SU-DHL-6 (cell line): ENCODE data around the gene CRTAC1.

Experiments used
- H2AFZ ChIP-seq: fragments of 200-600 bp; sonication (generic); 2 replicates; pipeline ENCODE4 v1.6.1; 2014; ENCODE audit warnings: low read depth, mild to moderate bottlenecking, moderate library complexity, mixed read lengths, antibody characterized with exemption, low read length; ENCODE audit not compliant: severe bottlenecking
- H3F3A ChIP-seq: fragments of 200-600 bp; shearing (Covaris generic); 2 replicates; pipeline ENCODE4 v1.6.0; 2016; ENCODE audit warnings: antibody characterized with exemption, mild to moderate bottlenecking; ENCODE audit not compliant: insufficient read depth
- H3K27ac ChIP-seq: fragments of 200-600 bp; sonication (generic); 2 replicates; pipeline ENCODE4 v1.5.1; 2016; ENCODE audit warnings: low read depth, mild to moderate bottlenecking, low read length, moderate library complexity, mixed read lengths
- H3K27me3 ChIP-seq: fragments of 200-600 bp; sonication (generic), shearing (Covaris generic); 2 replicates; pipeline ENCODE4 v1.6.0; 2014; ENCODE audit warnings: mild to moderate bottlenecking, low read length
- H3K36me3 ChIP-seq: fragments of 200-600 bp; sonication (generic); 2 replicates; pipeline ENCODE4 v1.6.1; 2014; ENCODE audit warnings: mild to moderate bottlenecking, low read length, mixed read lengths
- H3K4me2 ChIP-seq: fragments of 300-600, 200-600 bp; shearing (Covaris generic), sonication (generic); 2 replicates; pipeline ENCODE4 v1.6.0; 2014; ENCODE audit warnings: low read length, low read depth, mild to moderate bottlenecking; ENCODE audit not compliant: poor library complexity, severe bottlenecking
- H3K4me3 ChIP-seq: fragments of 200-600 bp; sonication (generic); 2 replicates; pipeline ENCODE4 v1.5.1; 2014; ENCODE audit warnings: antibody characterized with exemption, low read length, mild to moderate bottlenecking, mixed read lengths; ENCODE audit not compliant: insufficient read depth, poor library complexity, severe bottlenecking
- H3K79me2 ChIP-seq: fragments of 200-600 bp; sonication (generic); 2 replicates; pipeline ENCODE4 v1.6.1; 2014; ENCODE audit warnings: mild to moderate bottlenecking, low read length, moderate library complexity; ENCODE audit not compliant: insufficient read depth
- H3K9ac ChIP-seq: fragments of 200-600 bp; sonication (generic); 2 replicates; pipeline ENCODE4 v1.7.0; 2014; ENCODE audit warnings: mild to moderate bottlenecking, low read length
- H3K9me2 ChIP-seq: fragments of 200-600 bp; sonication (generic); replicated peaks from 2 replicates; pipeline ENCODE4 v1.6.1; 2014; ENCODE audit warnings: low read length; ENCODE audit not compliant: insufficient read depth
- H3K9me3 ChIP-seq: fragments of 200-600 bp; sonication (generic); 2 replicates; pipeline ENCODE4 v1.6.1; 2014; ENCODE audit warnings: low read length, mixed read lengths; ENCODE audit not compliant: insufficient read depth
- H4K20me1 ChIP-seq: fragments of 200-600 bp; sonication (generic); 2 replicates; pipeline ENCODE4 v1.6.1; 2014; ENCODE audit warnings: low read depth, mild to moderate bottlenecking, antibody characterized with exemption, low read length, moderate library complexity, mixed read lengths
- CTCF ChIP-seq: fragments of 200-600 bp; sonication (generic); IDR thresholded peaks from one replicate; pipeline ENCODE4 v1.5.1; 2017; ENCODE audit warnings: antibody characterized with exemption, mild to moderate bottlenecking, low read length, moderate library complexity; ENCODE audit not compliant: insufficient read depth, poor library complexity, severe bottlenecking
- EZH2phosphoT487 ChIP-seq: fragments of 200-600 bp; sonication (generic), shearing (Covaris generic); conservative IDR thresholded peaks from 2 replicates; pipeline ENCODE4 v1.6.1; 2018; ENCODE audit warnings: mild to moderate bottlenecking, antibody characterized with exemption, low read length, moderate library complexity, mixed read lengths

The CRTAC1 gene

GRCh38 chr10:98076086-98076485, 45.7 kb upstream of the CRTAC1 start:
- Histone ChIP-seq H3K9me2 (no peaks in the 10 kb centered on the region), H3K9me3 (no peaks in the 10 kb centered on the region), H3F3A (no peaks in the 10 kb centered on the region), H3K36me3 (no peaks in the 10 kb centered on the region), H3K79me2 (no peaks in the 10 kb centered on the region), H3K4me3 (no peak overlapping the region), H4K20me1 (no peaks in the 10 kb centered on the region), H3K27me3 (no peaks in the 10 kb centered on the region), H3K27ac (no peak overlapping the region), H3K4me2 (no peak overlapping the region), H2AFZ (no peak overlapping the region), H3K9ac (no peak overlapping the region)
- TF ChIP-seq EZH2phosphoT487 (no peak), CTCF (no peak)

GRCh38 chr10:98074315-98074911, 44.0 kb upstream of the CRTAC1 start:
- Histone ChIP-seq H3K9me2 (no peaks in the 10 kb centered on the region), H3K27ac (no peak overlapping the region), H3K4me3 (no peak overlapping the region), H2AFZ (no peak overlapping the region), H3F3A (no peaks in the 10 kb centered on the region), H3K9ac (no peak overlapping the region), H3K27me3 (no peaks in the 10 kb centered on the region), H4K20me1 (no peaks in the 10 kb centered on the region), H3K79me2 (no peaks in the 10 kb centered on the region), H3K4me2 (no peak overlapping the region), H3K36me3 (no peaks in the 10 kb centered on the region), H3K9me3 (no peaks in the 10 kb centered on the region)
- TF ChIP-seq EZH2phosphoT487 (no peak), CTCF (no peak)

- Histone ChIP-seq H3K9me2 (no peaks in the 10 kb centered on the region), H2AFZ (no peak overlapping the region), H3K79me2 (no peaks in the 10 kb centered on the region), H4K20me1 (no peaks in the 10 kb centered on the region), H3K27me3 (no peaks in the 10 kb centered on the region), H3K9ac (no peak overlapping the region), H3K27ac (no peak overlapping the region), H3K9me3 (no peaks in the 10 kb centered on the region), H3K4me3 (no peak overlapping the region), H3K36me3 (no peaks in the 10 kb centered on the region), H3F3A (no peaks in the 10 kb centered on the region), H3K4me2 (no peak overlapping the region)
- TF ChIP-seq CTCF (no peak), EZH2phosphoT487 (no peak)
These were observed 36.7 kb upstream of the CRTAC1 start for GRCh38 chr10:98067165-98067564.
